ENCODE data around the gene PEX5L. TPM values are rescaled to one million over a fixed set of nuclear protein-coding genes. Genes with fewer than 3 reads are reported as not detected.
A peak's percentile ranks its signal among the peaks of the same experiment; 100 is the strongest.

PEX5L gene
- total RNA-seq, 1 experiment from 2014 or later = 3.2 TPM

- no peak for DNase-seq (ENCODE audit: low spot score)
- ATAC-seq = peak; percentile 61
- H3K4me1 Mint-ChIP-seq = peaks cover 33% of the 10 kb centered on the region
- H3K27ac Mint-ChIP-seq = peak overlapping the region; percentile 62; the same call in 1 of the 2 replicates
- ChIA-PET POLR2A (no interaction called here), CTCF (interaction anchor here (0.9 to 1.0 kb wide), 2 partner anchors 48 to 231 kb away, joined by 4 to 5 read pairs; no protein-coding TSS in a partner anchor)
- H3K4me3 Mint-ChIP-seq = no peak overlapping the region
- H3K9me3 Mint-ChIP-seq = no peaks in the 10 kb centered on the region
- no peaks in the 10 kb centered on the region for H3K27me3 Mint-ChIP-seq (ENCODE audit: low read depth)
- no peak for TF ChIP-seq ETV6 (CRISPR knock-in tag; IDR thresholded peaks at IDR 0.05)
- no peak for TF ChIP-seq NFYB (CRISPR knock-in tag; conservative IDR thresholded peaks at IDR 0.05; ENCODE audit: low read depth)
- TF ChIP-seq SMAD3 (CRISPR knock-in tag; IDR thresholded peaks at IDR 0.05; ENCODE audit: borderline replicate concordance) = no peak
- TF ChIP-seq GRHL2 (CRISPR knock-in tag; IDR thresholded peaks at IDR 0.05; ENCODE audit: insufficient replicate concordance, severe bottlenecking) = no peak
- TF ChIP-seq ZNF121 (CRISPR knock-in tag; IDR thresholded peaks at IDR 0.05) = no peak
- no peak for TF ChIP-seq MYBL2 (CRISPR knock-in tag; IDR thresholded peaks at IDR 0.05)
- TF ChIP-seq, protein P1, sequence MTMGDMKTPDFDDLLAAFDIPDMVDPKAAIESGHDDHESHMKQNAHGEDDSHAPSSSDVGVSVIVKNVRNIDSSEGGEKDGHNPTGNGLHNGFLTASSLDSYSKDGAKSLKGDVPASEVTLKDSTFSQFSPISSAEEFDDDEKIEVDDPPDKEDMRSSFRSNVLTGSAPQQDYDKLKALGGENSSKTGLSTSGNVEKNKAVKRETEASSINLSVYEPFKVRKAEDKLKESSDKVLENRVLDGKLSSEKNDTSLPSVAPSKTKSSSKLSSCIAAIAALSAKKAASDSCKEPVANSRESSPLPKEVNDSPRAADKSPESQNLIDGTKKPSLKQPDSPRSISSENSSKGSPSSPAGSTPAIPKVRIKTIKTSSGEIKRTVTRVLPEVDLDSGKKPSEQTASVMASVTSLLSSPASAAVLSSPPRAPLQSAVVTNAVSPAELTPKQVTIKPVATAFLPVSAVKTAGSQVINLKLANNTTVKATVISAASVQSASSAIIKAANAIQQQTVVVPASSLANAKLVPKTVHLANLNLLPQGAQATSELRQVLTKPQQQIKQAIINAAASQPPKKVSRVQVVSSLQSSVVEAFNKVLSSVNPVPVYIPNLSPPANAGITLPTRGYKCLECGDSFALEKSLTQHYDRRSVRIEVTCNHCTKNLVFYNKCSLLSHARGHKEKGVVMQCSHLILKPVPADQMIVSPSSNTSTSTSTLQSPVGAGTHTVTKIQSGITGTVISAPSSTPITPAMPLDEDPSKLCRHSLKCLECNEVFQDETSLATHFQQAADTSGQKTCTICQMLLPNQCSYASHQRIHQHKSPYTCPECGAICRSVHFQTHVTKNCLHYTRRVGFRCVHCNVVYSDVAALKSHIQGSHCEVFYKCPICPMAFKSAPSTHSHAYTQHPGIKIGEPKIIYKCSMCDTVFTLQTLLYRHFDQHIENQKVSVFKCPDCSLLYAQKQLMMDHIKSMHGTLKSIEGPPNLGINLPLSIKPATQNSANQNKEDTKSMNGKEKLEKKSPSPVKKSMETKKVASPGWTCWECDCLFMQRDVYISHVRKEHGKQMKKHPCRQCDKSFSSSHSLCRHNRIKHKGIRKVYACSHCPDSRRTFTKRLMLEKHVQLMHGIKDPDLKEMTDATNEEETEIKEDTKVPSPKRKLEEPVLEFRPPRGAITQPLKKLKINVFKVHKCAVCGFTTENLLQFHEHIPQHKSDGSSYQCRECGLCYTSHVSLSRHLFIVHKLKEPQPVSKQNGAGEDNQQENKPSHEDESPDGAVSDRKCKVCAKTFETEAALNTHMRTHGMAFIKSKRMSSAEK (CRISPR knock-in tag; IDR thresholded peaks at IDR 0.05; ENCODE audit: borderline replicate concordance) = no peak
- no peak for TF ChIP-seq IRF2 (CRISPR knock-in tag; IDR thresholded peaks at IDR 0.05; ENCODE audit: borderline replicate concordance, low read depth)
- TF ChIP-seq IRF1 (CRISPR knock-in tag; IDR thresholded peaks at IDR 0.05) = no peak
- TF ChIP-seq USF2 (CRISPR knock-in tag; IDR thresholded peaks at IDR 0.05) = no peak
- TF ChIP-seq, protein P2, sequence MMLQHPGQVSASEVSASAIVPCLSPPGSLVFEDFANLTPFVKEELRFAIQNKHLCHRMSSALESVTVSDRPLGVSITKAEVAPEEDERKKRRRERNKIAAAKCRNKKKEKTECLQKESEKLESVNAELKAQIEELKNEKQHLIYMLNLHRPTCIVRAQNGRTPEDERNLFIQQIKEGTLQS (CRISPR knock-in tag; conservative IDR thresholded peaks at IDR 0.05) = no peak
- no peak for TF ChIP-seq CDX4 (CRISPR knock-in tag; IDR thresholded peaks at IDR 0.05; ENCODE audit: borderline replicate concordance)
- H3K36me3 Mint-ChIP-seq = no peaks in the 10 kb centered on the region
Measured at GRCh38 chr3:179880868-179881267, 155.9 kb downstream of the PEX5L start.

- POLR2A ChIA-PET = no interaction called here
- TF ChIP-seq CREM (CRISPR knock-in tag; IDR thresholded peaks at IDR 0.05) = no peak
- TF ChIP-seq, protein P2 (CRISPR knock-in tag; conservative IDR thresholded peaks at IDR 0.05) = no peak
- no peak for TF ChIP-seq JUN (CRISPR knock-in tag; IDR thresholded peaks at IDR 0.05)
- TF ChIP-seq CDX4 (CRISPR knock-in tag; IDR thresholded peaks at IDR 0.05; ENCODE audit: borderline replicate concordance) = no peak
- no peak for TF ChIP-seq FOXP1 (CRISPR knock-in tag; IDR thresholded peaks at IDR 0.05; ENCODE audit: borderline replicate concordance)
- TF ChIP-seq SP1 (CRISPR knock-in tag; conservative IDR thresholded peaks at IDR 0.05) = no peak
- TF ChIP-seq SMAD4 (CRISPR knock-in tag; IDR thresholded peaks at IDR 0.05) = no peak
- no peak for TF ChIP-seq ZNF138 (CRISPR knock-in tag; conservative IDR thresholded peaks at IDR 0.05)
- TF ChIP-seq, protein P3, sequence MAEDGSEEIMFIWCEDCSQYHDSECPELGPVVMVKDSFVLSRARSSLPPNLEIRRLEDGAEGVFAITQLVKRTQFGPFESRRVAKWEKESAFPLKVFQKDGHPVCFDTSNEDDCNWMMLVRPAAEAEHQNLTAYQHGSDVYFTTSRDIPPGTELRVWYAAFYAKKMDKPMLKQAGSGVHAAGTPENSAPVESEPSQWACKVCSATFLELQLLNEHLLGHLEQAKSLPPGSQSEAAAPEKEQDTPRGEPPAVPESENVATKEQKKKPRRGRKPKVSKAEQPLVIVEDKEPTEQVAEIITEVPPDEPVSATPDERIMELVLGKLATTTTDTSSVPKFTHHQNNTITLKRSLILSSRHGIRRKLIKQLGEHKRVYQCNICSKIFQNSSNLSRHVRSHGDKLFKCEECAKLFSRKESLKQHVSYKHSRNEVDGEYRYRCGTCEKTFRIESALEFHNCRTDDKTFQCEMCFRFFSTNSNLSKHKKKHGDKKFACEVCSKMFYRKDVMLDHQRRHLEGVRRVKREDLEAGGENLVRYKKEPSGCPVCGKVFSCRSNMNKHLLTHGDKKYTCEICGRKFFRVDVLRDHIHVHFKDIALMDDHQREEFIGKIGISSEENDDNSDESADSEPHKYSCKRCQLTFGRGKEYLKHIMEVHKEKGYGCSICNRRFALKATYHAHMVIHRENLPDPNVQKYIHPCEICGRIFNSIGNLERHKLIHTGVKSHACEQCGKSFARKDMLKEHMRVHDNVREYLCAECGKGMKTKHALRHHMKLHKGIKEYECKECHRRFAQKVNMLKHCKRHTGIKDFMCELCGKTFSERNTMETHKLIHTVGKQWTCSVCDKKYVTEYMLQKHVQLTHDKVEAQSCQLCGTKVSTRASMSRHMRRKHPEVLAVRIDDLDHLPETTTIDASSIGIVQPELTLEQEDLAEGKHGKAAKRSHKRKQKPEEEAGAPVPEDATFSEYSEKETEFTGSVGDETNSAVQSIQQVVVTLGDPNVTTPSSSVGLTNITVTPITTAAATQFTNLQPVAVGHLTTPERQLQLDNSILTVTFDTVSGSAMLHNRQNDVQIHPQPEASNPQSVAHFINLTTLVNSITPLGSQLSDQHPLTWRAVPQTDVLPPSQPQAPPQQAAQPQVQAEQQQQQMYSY (CRISPR knock-in tag; IDR thresholded peaks at IDR 0.05) = no peak
- TF ChIP-seq RORB (CRISPR knock-in tag; IDR thresholded peaks at IDR 0.05) = no peak
- Mint-ChIP-seq H3K27me3 (ENCODE audit: low read depth) (no peaks in the 10 kb centered on the region), H3K27ac (no peak overlapping the region), H3K4me3 (no peak overlapping the region), H3K4me1 (peaks cover 24% of the 10 kb centered on the region), H3K9me3 (no peaks in the 10 kb centered on the region), H3K36me3 (no peaks in the 10 kb centered on the region)
- CTCF ChIA-PET = no interaction called here
- ATAC-seq (no peak), DNase-seq (ENCODE audit: low spot score) (no peak)
Measured at GRCh38 chr3:179876440-179876839, 160.3 kb downstream of the PEX5L start.

All from WTC11 (cell line).